Fibroblast of villous mesenchyme (primary cell): Measurements from ENCODE around the gene ROBO4. TPM values are rescaled to one million over a fixed set of nuclear protein-coding genes. Genes with fewer than 3 reads are reported as not detected.

ENCODE experiments used
- DNase-seq: peaks from one replicate; pipeline ENCODE4 v3.0.0-alpha.2; 2010; ENCODE audit warnings: low read depth
- H3K4me3 ChIP-seq: 2 replicates; pipeline ENCODE4 v1.5.1; 2011; ENCODE audit warnings: low read depth, mild to moderate bottlenecking, low read length
- total RNA-seq: library from RNA; depleted of rRNA; stranded (reverse); fragments of >200 nt; gene quantifications from 2 replicates; pipeline ENCODE4 v1.2.3, GENCODE V29; 2012
- TF ChIP-seq, protein P1 (sequence below): IDR thresholded peaks from 2 replicates; pipeline ENCODE4 v1.5.1; 2012; ENCODE audit warnings: low read depth, mild to moderate bottlenecking, low read length; ENCODE audit not compliant: insufficient read depth

The ROBO4 gene
- total RNA-seq, 1 donor: 0.86 TPM

- no peak overlapping the region for H3K4me3 ChIP-seq
- no peak for DNase-seq
- TF ChIP-seq, protein P1, sequence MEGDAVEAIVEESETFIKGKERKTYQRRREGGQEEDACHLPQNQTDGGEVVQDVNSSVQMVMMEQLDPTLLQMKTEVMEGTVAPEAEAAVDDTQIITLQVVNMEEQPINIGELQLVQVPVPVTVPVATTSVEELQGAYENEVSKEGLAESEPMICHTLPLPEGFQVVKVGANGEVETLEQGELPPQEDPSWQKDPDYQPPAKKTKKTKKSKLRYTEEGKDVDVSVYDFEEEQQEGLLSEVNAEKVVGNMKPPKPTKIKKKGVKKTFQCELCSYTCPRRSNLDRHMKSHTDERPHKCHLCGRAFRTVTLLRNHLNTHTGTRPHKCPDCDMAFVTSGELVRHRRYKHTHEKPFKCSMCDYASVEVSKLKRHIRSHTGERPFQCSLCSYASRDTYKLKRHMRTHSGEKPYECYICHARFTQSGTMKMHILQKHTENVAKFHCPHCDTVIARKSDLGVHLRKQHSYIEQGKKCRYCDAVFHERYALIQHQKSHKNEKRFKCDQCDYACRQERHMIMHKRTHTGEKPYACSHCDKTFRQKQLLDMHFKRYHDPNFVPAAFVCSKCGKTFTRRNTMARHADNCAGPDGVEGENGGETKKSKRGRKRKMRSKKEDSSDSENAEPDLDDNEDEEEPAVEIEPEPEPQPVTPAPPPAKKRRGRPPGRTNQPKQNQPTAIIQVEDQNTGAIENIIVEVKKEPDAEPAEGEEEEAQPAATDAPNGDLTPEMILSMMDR: no peak
Observed at GRCh38 chr11:124902616-124903015, 5.0 kb upstream of the ROBO4 start.

DNA sequence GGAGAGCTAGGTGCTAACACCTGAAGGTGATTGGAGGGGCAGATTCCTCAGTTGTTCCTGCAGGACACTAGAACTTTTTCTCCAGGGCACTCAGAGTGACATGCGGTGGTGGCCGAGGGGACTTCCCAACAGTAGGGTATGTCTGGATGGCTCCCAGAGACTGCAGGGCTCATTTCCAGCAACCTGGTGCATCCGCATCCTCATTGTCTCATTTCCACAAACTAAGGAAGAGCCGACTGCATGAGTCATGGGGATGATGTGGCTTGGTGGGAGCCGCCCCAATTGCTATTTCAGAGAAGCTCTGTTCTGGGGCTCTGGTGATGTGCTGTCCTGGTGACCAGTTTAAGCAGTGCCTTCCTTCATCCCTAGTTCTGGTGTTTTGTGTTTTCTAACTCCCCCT is 2.8 kb upstream of the ROBO4 start:
- peak; percentile 75 for DNase-seq
- TF ChIP-seq, protein P1: no peak
- no peak overlapping the region for H3K4me3 ChIP-seq

GRCh38 chr11:124899383-124900145 is 1.9 kb upstream of the ROBO4 start:
- no peak for DNase-seq
- H3K4me3 ChIP-seq: no peak overlapping the region
- TF ChIP-seq, protein P1: peak; percentile 14

DNA sequence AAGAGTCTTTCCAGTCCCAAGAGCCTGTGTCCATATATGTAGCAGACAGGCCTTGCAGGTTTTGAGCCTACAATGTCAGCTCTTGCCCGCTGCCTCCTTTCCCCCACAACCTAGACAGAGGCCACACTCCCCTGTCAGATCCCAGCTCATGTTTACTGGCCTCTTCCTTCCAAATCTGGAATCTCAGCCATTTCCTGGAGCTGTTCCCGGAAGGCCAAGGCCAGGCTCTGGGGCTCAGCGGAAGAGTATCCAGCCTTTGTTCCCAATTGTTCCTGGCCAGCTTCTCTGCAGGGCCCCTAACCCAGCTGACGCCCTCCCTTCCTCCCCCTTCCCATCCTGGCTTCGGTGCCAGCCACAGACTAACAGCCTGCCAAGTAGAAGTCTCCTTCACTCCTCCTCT is 1.0 kb upstream of the ROBO4 start:
- no peak overlapping the region for H3K4me3 ChIP-seq
- TF ChIP-seq, protein P1: no peak
- peak; percentile 25 for DNase-seq

GRCh38 chr11:124898263-124898680 is 607 bp upstream of the ROBO4 start:
- TF ChIP-seq, protein P1: peak; percentile 2
- peak; percentile 67 for DNase-seq
- no peak overlapping the region for H3K4me3 ChIP-seq

DNA sequence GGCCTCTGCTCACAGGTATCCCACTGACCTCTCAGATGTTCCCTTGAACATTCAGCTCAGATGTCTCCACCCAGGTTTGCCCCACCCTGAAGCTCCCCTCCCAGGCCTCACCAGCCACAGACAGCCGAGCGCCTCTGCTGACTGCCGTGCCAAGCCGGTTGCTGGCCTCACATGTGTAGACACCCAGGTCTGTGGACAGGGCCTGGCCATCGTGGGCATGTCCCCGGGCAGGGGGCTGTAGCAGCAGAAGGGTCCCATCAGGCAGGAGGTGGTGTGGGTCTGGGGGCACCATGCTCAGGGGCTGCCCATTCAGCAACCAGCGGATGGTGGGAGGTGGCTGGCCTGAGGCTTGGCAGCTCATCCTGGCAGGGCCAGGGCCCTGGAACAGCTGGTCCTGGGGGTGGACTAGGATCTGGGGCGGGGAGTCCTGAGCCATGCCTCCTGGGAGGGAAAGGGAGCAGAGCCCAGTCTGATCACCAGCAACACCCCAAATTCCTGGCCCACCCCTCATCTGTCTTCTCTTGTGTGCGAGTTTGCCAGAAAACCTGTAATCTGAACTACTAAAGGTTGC is 759 bp downstream of the ROBO4 start:
- TF ChIP-seq, protein P1: no peak
- H3K4me3 ChIP-seq: no peak overlapping the region
- DNase-seq: no peak
